Stimulated activated CD8-positive, alpha-beta memory T cell treated with anti-CD3 and anti-CD28 coated beads, Interleukin-4, amount 100 ng/mL, for 1 hour (primary cell): ENCODE results near the gene TLE3.

ENCODE experiments used
- DNase-seq, 2 donors: peaks; one replicate each; pipeline ENCODE4 v3.0.0-alpha.2; 2020; ENCODE audit warnings: low read depth in 2 of 2, low spot score in 1 of 2

Gene TLE3

GRCh38 chr15:70063980-70064379 is 33.7 kb downstream of the TLE3 start:
- no peak for DNase-seq

DNA sequence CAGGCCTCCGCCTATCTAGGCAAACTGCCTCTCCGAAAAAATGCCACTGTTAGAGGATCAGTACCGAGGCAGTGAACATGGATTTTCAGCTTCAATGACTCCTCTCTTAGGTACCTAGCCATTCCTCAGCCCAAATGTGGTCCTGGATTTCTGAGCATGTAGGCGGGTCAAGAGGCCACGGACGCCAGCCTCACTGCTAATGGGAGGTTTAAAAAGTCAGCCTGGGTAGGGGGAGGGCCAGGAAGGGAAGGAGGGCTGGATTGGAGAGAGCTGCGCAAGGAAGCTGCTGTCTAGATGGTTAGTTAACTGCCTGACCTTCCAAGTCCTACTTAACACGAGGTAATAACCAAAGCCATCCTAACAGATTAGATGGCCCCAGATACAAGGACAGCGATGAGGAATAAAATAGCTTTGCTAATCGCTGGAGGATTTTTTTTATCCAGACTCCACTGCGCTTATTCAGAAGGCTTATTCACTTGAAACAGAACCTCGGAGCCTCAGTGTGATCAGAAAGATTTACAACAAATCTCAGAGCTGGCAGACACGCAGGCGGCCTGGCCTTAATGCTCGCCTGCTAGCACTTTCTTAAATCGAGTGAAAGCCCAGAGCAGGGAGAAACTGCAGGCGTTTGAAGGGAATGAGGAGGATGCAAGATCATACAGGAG is 34.3 kb downstream of the TLE3 start:
- no peak for DNase-seq

DNA sequence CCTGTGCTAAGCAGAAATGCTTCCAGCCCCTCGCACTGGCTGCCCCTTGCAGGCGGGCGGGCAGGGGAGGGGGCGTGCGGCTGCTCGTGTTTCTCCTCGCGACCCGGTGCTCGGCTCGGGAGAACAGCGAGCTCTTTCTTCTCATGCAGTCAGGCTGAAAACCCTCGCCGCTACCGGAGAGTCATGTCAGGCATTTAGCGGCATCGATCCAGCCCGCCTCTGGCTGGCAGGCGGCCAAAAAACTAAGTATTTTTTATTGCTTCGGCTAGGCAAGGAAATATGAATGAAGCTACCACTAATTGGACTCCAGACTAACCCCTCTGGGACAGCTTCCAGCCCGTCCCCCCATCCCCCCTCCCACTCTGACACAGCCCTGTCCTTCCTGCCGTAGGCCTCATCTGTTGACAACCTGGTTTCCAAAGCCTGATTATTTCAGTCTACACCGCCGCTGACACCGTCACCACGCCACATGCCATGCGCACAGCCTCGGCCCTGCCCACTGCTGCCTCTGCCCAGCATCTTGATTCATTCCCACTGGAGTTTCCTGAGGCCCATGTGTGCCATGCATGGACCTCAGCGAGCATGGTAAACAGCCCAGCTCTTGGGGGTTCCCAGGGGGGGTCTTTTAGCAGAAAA is 35.3 kb downstream of the TLE3 start:
- DNase-seq: no peak

DNA sequence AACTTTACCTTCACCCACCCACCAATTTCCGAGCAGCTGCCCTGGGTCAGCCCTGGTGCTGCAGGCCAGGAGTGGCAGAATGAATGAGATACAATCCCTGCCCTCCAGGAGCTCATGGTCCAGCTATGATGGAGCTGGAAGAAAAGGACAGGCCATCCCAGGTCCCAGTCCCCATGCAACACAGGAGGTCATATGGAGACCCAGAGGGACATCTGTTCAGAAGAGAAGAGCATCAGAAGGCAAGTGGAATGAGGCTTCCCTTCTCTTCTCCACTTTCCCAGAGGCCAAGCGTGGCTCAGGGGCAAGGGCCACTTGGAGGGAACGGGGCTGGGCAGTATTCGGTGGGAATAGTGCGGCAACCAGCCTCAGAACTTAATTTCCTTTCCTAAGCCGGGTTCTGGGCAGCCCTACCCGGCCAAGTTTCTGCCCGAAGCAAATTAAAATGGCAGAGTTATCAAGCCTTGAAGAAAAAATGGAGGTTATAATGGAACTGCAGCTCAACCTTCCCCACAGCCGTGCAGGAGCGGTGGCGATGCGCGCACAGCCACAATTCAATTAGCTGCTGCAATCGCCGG is 35.9 kb downstream of the TLE3 start:
- no peak for DNase-seq

DNA sequence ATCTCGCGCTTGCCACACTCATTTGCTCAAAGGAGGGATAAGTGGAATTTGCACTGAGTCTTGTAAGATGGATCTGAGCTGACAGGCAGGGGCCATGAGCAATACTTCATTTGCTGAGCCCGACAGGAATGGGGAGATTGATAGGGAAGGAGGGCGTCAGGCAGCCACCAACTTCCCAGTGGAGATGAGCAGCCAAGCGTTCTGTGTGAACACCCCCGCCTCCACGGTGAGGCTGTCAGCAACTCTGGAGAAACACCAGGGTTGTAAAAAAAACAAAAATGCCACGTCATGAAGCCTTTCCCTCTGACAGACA is 36.8 kb downstream of the TLE3 start:
- no peak for DNase-seq

GRCh38 chr15:70060214-70060992 is 37.3 kb downstream of the TLE3 start:
- DNase-seq: no peak

- no peak for DNase-seq
Observed at GRCh38 chr15:70059476-70060213, 38.1 kb downstream of the TLE3 start.

GRCh38 chr15:70058642-70059360 is 38.9 kb downstream of the TLE3 start:
- DNase-seq: no peak

- DNase-seq: no peak
Observed at GRCh38 chr15:70057931-70058641, 39.6 kb downstream of the TLE3 start.

DNA sequence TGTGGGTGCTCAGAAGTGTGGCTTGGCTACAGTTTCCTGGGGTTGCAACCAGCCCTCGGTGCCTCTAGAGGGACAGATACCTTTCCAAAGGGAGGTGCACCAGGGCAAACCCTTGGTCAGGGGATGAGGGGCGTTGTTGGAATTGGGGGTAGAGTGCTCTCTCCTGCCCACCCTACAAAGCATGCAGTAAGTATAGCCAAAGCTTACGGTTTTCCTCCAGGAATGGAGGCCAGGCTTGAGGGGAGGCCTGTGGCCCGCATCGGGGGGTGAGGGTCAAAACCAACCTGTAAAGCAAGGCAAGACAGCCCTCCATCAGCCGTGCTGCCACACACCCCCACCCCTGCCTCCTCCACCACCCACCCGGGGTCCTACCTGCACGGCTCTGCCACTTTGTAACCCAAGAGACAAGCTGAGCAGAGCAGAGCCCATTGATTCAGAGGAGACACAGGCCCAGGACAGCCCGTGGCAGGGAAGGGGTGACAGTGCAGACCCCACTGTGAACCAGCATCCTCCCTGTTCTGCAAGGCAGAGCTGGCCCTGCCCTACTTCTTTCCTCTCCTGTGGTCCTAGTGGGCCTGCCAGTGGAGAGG is 41.5 kb downstream of the TLE3 start:
- no peak for DNase-seq

DNA sequence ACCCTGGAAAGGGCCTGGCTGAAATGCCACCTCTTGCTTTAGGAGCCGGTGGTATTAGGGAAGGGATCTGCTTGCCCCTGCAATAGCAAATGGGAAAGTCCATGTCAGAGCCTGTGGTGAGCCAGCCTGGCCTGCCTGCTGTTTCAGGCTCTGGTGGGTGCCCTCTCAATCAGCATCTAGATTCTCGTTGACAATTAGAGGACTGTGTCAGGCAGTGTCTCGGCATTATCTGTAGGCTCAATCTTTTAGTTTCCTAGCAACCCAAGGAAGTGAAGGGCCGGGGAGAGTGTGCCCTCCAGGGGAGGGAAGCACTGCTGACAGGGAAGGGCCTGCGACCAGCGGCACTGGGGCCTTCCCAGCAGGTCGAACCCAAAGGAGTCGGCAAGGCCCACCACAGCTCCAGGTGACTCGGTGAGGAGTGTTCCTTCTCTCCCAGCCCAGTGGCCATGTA is 42.1 kb downstream of the TLE3 start:
- DNase-seq: no peak

- DNase-seq: no peak
Observed at GRCh38 chr15:70054884-70055387, 42.8 kb downstream of the TLE3 start.

DNA sequence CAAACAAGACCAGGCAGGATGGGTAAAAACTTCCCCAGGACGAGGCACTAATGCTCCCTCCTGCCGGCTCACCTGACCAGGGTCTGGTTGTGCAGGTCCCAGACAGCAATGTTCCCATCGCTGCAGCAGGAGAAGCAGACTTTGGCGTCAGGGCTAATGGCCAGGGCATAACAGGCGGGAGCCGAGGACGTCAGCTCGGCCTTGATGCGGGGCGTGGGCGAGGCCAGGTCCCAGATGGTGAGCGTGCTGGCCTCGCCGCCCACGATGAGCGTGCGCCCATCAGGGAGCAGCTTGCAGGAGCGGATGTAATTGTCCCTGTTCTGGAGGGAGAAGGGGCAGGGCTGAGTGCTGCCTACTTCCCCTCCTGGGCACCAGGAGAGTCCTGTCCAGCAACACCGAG is 43.4 kb downstream of the TLE3 start:
- no peak for DNase-seq

- DNase-seq: no peak
Observed at GRCh38 chr15:70053716-70054229, 43.9 kb downstream of the TLE3 start.

DNA sequence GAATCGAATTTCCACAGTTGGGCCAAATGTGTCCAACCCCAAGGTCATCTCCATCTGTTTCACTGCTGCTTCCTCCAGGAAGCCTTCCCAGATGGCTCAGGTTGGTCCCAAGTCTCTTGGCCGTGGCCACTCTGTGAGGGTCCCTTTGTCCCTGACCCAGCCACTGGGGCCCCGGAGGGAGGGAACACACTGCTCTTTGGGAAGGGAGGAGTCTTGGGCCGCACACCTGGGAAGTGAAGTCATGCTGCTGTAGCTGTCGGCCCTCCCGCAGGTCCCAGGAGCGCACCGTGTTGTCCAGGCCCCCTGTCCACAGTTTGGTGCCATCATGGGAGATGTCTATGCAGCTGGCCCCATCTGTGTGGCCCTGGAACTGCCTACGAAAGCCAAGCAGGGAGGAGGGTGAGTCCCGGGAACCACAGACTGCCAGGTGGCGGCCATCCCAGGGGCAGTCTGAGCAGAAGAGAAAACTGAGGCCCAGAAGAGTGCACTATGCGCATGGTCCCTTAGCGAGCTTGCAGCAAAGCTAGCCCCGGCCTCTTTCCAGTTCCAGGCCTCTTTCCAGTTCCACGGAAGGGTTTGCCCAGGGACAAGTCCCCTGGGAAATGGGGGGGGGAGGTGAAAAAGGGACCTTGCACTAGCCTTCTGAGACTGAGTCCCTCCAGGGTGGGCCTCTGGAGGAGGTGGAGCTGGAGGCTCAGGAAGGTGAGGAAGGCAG is 44.6 kb downstream of the TLE3 start:
- DNase-seq: no peak

DNA sequence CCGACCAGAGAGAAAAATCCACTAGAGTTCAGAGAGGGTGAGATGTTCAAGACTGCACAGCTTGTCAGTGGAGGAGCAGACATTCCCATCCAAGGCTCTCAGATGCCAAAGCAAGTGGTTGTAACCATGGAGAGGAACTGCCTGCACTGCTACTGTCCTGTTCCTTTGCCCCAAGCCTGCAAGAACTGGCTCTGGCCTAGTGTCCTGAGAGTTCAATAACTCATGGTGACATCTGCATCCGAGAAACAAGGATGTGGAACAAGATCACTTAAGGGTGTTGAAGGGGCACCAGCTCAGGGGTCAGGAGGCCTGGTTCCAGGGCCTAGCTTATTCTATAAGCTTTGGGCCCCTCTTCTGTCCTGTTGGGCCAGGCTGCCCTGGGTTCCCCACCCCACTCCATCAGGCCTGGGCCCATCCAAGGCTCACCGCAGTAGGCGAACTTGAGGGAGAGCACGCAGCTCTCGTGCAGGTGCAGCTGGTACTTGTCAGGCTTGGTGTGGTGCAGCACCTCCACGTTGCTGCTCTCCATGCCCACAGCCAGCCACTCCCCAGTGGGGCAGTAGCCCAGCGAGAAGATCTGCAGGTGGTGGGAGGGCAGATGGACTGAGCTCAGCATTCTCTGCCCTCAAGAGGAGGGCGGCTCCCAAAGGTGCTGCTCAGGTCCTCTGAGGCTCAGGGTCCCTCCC is 45.6 kb downstream of the TLE3 start:
- no peak for DNase-seq

DNA sequence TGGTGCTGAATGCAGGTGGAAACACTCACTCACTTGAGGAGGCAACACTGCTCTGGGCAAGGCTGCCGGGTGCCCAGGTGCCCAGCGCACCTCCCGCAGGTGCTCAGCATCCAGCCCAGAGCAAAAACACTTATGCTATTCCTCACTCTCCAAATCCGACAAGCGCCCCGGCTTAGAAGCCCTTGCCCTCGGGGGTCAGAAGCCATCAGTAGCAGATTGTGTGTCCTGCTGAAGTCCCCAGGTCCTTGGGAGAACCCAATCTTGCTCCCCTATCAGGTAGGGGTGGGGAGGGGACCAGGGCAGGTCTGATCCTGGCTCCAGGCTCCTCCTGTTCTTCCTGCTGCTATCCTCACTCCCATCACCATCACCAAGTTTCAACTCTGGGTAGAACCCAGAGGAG is 46.7 kb downstream of the TLE3 start:
- no peak for DNase-seq

- no peak for DNase-seq
Observed at GRCh38 chr15:70050441-70050840, 47.3 kb downstream of the TLE3 start.
